Activated CD4-positive, alpha-beta T cell treated with anti-CD3 and anti-CD28 coated beads, Interleukin-2, amount 50 U/mL, for 1 hour (primary cell): Measurements from ENCODE around the gene PLEKHN1.
"Not testable (repeated sequence)": the region's sequence is repeated elsewhere in the genome, so short reads cannot be mapped to it uniquely, and the experiment has no call there.

Experiments used
- DNase-seq: peaks from one replicate; pipeline ENCODE4 v3.0.0-alpha.2; 2020

Gene PLEKHN1

GRCh38 chr1:963746-964525 lies 2.3 kb upstream of the PLEKHN1 start:
- no peak for DNase-seq

- no peak for DNase-seq
Observed at GRCh38 chr1:964691-965525, 1.4 kb upstream of the PLEKHN1 start.

DNA sequence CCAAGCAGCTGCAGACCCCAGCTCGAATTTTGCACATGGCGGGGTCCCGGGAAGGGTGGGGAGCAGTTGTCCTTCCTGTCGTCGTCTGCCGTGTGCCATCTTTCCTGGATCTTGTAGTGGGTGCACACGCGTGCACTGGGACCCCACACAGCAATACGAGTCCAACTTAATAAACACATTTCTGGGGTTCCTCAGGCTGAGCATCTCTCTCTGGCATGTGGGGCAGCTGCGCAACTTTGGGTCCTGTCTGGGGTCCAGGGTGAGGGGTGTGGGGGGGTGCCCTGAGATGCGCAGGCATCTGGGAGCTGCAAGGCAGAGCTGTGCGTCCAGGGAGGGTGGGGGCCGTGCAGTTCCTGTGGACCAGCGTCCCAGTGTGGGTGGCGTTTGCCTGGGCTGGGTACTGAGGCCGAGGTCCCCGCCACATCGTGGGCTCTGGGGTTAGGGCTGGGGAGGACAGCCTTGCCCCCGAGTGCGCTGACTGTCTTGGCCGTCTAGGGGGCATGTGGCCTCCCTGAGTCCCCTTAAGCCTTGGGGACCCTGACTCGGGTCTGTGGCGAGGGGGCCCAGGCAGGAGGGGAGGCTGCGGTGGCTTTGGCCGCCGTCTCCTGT lies 652 bp upstream of the PLEKHN1 start:
- no peak for DNase-seq

GRCh38 chr1:966704-967300 lies 520 bp downstream of the PLEKHN1 start:
- peak; percentile 80 for DNase-seq

DNA sequence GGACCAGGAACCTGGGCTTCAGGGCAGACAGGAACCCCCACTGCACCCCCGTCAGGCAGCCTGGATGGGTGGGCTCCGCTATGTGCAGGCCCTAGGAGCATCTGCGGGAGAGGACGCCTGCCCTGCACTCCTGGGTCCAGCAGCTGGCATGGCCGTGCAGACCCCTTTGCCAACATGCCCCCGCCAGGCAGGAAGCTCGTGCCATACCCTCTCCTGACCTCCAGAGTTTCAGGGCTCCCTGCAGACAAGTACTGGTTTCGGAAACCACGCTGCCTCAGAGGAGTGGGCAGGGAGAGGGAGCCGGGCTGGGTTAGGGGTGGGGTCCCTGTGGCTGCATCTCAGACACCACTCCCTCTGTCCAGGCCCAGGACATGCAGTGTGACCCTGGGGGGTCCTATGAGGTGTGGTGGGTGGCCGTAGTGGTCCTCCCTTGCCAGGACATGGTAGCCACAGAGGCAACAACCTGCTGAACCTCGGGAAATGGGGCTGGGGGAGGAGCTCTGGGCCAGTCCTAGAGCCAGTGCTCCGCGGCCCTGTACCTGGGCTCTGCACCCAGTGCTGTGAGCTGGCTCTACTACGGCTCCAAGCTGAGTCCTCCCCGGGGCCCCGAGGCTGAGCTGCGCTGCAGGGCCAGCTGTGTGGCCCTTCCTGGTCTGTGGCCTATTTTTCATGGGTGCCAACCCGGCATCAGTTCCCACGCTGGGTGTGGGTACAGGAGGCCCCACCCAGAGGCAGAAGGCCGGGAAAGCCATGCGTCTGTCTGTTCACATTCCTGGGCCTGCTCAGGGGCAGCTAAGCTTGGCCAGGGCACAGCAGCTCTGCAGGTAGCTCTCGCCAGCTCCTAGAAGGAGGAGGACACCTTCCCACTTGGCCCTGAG lies 1.4 kb downstream of the PLEKHN1 start:
- DNase-seq, result no peak

- no peak for DNase-seq
Observed at GRCh38 chr1:969260-969855, 3.1 kb downstream of the PLEKHN1 start.

GRCh38 chr1:970242-970972 lies 4.1 kb downstream of the PLEKHN1 start:
- DNase-seq, result no peak

- no peak for DNase-seq
Observed at GRCh38 chr1:970973-971730, 4.9 kb downstream of the PLEKHN1 start.

- DNase-seq, result no peak
Observed at GRCh38 chr1:971751-972506, 5.6 kb downstream of the PLEKHN1 start.

GRCh38 chr1:972726-973458 lies 6.6 kb downstream of the PLEKHN1 start:
- no peak for DNase-seq

- DNase-seq, result no peak
Observed at GRCh38 chr1:973459-974292, 7.4 kb downstream of the PLEKHN1 start.

DNA sequence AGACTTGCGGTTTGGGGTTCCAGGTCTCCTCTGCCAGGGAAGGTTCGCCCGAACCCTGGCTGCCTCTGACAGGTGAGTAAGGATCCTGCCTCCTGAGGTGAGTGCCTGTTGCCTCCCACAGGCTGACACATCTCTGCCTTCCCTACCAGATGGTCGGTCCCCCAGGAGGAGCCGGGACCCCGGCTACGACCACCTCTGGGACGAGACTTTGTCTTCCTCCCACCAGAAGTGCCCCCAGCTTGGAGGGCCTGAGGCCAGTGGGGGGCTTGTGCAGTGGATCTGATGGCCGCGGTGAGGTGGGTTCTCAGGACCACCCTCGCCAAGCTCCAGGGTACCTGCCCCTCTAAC lies 8.0 kb downstream of the PLEKHN1 start:
- DNase-seq, result no peak

- no peak for DNase-seq
Observed at GRCh38 chr1:974687-975328, 8.5 kb downstream of the PLEKHN1 start.

DNA sequence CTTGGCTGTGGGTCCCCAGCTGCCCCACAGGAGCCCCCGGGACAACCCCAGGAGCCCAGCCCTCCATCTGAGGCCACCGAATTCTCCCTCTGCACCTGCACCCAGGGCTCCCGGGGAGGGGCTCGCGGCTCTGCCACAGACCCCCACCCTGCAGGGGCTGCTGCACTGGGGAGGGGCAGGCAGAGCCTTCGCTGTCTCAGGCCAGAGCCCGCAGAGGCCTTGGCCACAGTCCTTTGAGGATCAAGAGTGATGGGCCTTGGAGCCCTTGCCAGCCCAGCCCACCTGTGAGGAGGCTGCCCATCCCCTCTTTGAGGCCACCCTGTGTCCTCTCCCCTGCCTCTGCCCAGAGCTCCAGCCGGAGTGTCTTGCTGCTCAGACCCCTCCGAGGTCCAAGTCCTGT lies 9.1 kb downstream of the PLEKHN1 start:
- DNase-seq, result no peak

DNA sequence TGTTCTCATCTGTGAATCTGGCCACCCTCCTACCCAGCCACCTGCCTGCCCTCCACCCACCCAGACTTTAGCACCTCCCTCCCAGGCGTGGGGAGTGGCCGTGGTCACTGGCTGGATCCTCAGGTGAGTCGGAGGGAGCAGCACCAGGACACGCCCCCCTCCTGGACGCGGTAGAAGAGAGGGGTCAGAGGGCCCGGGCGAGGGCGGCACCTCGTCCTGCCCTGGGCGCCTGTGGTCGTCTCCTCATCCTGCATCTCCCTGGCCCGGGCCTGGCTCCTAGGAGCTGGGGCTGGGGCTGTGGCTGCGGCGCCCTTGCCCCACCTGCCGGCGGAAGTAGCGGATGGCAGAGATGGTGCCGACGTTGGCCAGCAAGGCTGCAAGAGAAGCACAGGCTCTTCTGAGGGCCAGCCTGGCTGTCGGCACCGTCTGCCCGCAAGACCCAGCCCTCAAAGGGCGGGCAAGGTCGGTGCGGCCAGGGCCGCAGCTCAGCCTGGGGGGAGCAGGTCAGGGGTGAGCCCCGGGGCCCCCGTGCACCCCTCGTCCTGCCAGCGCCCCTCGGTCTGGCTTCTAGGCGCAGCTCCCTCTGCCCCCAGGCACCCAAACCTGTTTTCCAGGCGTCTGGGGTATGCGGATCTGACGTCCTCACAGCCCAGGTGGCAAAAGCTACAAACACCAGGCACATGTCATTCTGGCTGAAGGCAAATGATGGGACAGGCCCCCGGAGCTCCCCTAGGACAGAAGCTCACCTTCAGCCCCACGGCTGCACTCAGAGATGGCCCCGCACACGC lies 9.8 kb downstream of the PLEKHN1 start:
- DNase-seq, result peak; percentile 53

DNA sequence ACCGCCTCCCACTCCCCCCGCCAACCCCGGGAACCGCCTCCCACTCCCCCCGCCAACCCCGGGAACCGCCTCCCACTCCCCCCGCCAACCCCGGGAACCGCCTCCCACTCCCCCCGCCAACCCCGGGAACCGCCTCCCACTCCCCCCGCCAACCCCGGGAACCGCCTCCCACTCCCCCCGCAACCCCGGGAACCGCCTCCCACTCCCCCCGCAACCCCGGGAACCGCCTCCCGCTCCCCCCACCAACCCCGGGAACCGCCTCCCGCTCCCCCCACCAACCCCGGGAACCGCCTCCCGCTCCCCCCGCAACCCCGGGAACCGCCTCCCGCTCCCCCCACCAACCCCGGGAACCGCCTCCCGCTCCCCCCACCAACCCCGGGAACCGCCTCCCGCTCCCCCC lies 10.5 kb downstream of the PLEKHN1 start:
- DNase-seq, result not testable (repeated sequence)
